CD14-positive monocyte (primary cell): Measurements from ENCODE around the gene MAP3K3. TPM values are rescaled to one million over a fixed set of nuclear protein-coding genes. Genes with fewer than 3 reads are reported as not detected.

Experiments used
- DNase-seq, 3 donors: peaks; one replicate each; pipeline ENCODE4 v3.0.0-alpha.2; 2011 to 2022
- H2AFZ ChIP-seq: 2 replicates; pipeline ENCODE4 v1.6.0; 2012; ENCODE audit warnings: mild to moderate bottlenecking, low read depth, low read length, inconsistent platforms; ENCODE audit not compliant: insufficient read depth, poor library complexity, severe bottlenecking
- H3K27ac ChIP-seq, 2 donors: 1 replicate in 1 of 2; 2 replicates in 1 of 2; pipeline ENCODE4 v1.5.1; 2012 to 2013; ENCODE audit warnings: low read length in 2 of 2, control low read depth in 1 of 2, inconsistent platforms in 1 of 2, low read depth in 1 of 2, mild to moderate bottlenecking in 1 of 2
- H3K27me3 ChIP-seq, 2 donors: one replicate each; pipeline versions ENCODE4 v1.6.0 to v1.6.1; 2011 to 2013; ENCODE audit warnings: low read length in 2 of 2; ENCODE audit not compliant: control insufficient read depth in 2 of 2, insufficient read depth in 2 of 2
- H3K36me3 ChIP-seq, 2 donors: replicated peaks in 1 of 2; 1 replicate in 1 of 2; 2 replicates in 1 of 2; pipeline versions ENCODE4 v1.5.1 to v1.6.1; 2012 to 2013; ENCODE audit warnings: low read length in 2 of 2, control low read depth in 1 of 2, inconsistent platforms in 1 of 2, mild to moderate bottlenecking in 1 of 2; ENCODE audit not compliant: insufficient read depth in 2 of 2, control insufficient read depth in 1 of 2
- H3K4me1 ChIP-seq, 2 donors: 1 replicate in 1 of 2; 2 replicates in 1 of 2; pipeline versions ENCODE4 v1.5.1 to v1.6.1; 2012 to 2013; ENCODE audit warnings: low read length in 2 of 2, control low read depth in 1 of 2, inconsistent platforms in 1 of 2, mild to moderate bottlenecking in 1 of 2, moderate library complexity in 1 of 2; ENCODE audit not compliant: insufficient read depth in 2 of 2, control insufficient read depth in 1 of 2
- H3K4me2 ChIP-seq: replicated peaks from 2 replicates; pipeline ENCODE3; 2012; ENCODE audit warnings: low read length, moderate library complexity, mild to moderate bottlenecking; ENCODE audit not compliant: poor library complexity, severe bottlenecking; ENCODE audit errors: extremely low read depth
- H3K4me3 ChIP-seq, 3 experiments: fragments of 200-600 bp in 1 of 3; sonication (generic) in 1 of 3; replicated peaks in 1 of 3; 1 replicate in 2 of 3; 2 replicates in 1 of 3; pipeline ENCODE4 v1.5.1; 2011 to 2013; ENCODE audit warnings: low read length in 3 of 3, mild to moderate bottlenecking in 3 of 3, control low read depth in 2 of 3, low read depth in 2 of 3, inconsistent platforms in 1 of 3, moderate library complexity in 1 of 3
- H3K79me2 ChIP-seq: 2 replicates; pipeline ENCODE4 v1.6.0; 2012; ENCODE audit warnings: mild to moderate bottlenecking, control low read depth, inconsistent platforms, low read length, moderate library complexity; ENCODE audit not compliant: insufficient read depth
- H3K9ac ChIP-seq: 2 replicates; pipeline ENCODE4 v1.6.0; 2017; ENCODE audit warnings: low read length, mild to moderate bottlenecking; ENCODE audit not compliant: insufficient read depth, poor library complexity, severe bottlenecking
- H3K9me3 ChIP-seq, 2 donors: replicated peaks in 1 of 2; 1 replicate in 1 of 2; 2 replicates in 1 of 2; pipeline versions ENCODE4 v1.5.1 to v1.6.1; 2012 to 2013; ENCODE audit warnings: low read length in 2 of 2, control low read depth in 1 of 2; ENCODE audit not compliant: control insufficient read depth in 1 of 2, insufficient read depth in 1 of 2
- H4K20me1 ChIP-seq: 2 replicates; pipeline ENCODE4 v1.6.0; 2012; ENCODE audit warnings: mild to moderate bottlenecking, low read length, control low read depth, moderate library complexity; ENCODE audit not compliant: insufficient read depth
- H3K27ac Mint-ChIP-seq, 7 donors: one replicate each; pipeline ENCODE4 v1.8.0; 2020; ENCODE audit warnings: mild to moderate bottlenecking in 7 of 7, mixed read lengths in 7 of 7, moderate library complexity in 6 of 7, inconsistent platforms in 2 of 7
- H3K27me3 Mint-ChIP-seq, 3 donors: one replicate each; pipeline ENCODE4 v1.8.0; 2021 to 2022; ENCODE audit warnings: low read depth in 3 of 3, mild to moderate bottlenecking in 3 of 3, mixed read lengths in 3 of 3, moderate library complexity in 3 of 3, inconsistent platforms in 1 of 3
- H3K36me3 Mint-ChIP-seq, 2 donors: one replicate each; pipeline ENCODE4 v1.8.0; 2020; ENCODE audit warnings: mixed read lengths in 2 of 2, inconsistent platforms in 1 of 2, mild to moderate bottlenecking in 1 of 2
- H3K4me1 Mint-ChIP-seq: one replicate; pipeline ENCODE4 v1.8.0; 2020; ENCODE audit warnings: mild to moderate bottlenecking, mixed read lengths
- H3K4me3 Mint-ChIP-seq, 2 donors: one replicate each; pipeline ENCODE4 v1.8.0; 2020; ENCODE audit warnings: mild to moderate bottlenecking in 2 of 2, mixed read lengths in 2 of 2, moderate library complexity in 1 of 2
- H3K9me3 Mint-ChIP-seq, 7 donors: one replicate each; pipeline ENCODE4 v1.8.0; 2020 to 2022; ENCODE audit warnings: mixed read lengths in 7 of 7, mild to moderate bottlenecking in 6 of 7, moderate library complexity in 6 of 7, inconsistent platforms in 2 of 7
- WGBS: methylation state at CpG from one replicate; pipeline ENCODE4 v1.1.5; 2013; ENCODE audit warnings: missing lambda C conversion rate; ENCODE audit not compliant: insufficient coverage; 5-methylcytosine and 5-hydroxymethylcytosine counted together
- intact Hi-C, 2 donors: fragments of 100-400 bp; cut with micrococcal nuclease; formaldehyde crosslinking; loops; one replicate each; pipeline versions ENCODE4 v1.15.0 to v1.15.1; 2023
- polyA plus RNA-seq, 3 donors: library from polyadenylated mRNA; depleted of rRNA in 1 of 3; unstranded in 2 of 3; stranded (reverse) in 1 of 3; fragments of 300-500 nt in 2 of 3; fragments of >200 nt in 1 of 3; fragmentation: Illumina TruSeq in 2 of 3; gene quantifications; 1 replicate in 2 of 3; 2 replicates in 1 of 3; pipeline ENCODE4 v1.2.3, GENCODE V29; 2012 to 2021
- TF ChIP-seq, protein P1 (sequence below): fragments of 200-600 bp; IDR thresholded peaks from one replicate; pipeline ENCODE4 v1.8.0; 2022; ENCODE audit warnings: antibody characterized with exemption, mild to moderate bottlenecking

MAP3K3 gene
- polyA plus RNA-seq, 3 donors = 52.2 to 219 (median 63.6) TPM

DNA sequence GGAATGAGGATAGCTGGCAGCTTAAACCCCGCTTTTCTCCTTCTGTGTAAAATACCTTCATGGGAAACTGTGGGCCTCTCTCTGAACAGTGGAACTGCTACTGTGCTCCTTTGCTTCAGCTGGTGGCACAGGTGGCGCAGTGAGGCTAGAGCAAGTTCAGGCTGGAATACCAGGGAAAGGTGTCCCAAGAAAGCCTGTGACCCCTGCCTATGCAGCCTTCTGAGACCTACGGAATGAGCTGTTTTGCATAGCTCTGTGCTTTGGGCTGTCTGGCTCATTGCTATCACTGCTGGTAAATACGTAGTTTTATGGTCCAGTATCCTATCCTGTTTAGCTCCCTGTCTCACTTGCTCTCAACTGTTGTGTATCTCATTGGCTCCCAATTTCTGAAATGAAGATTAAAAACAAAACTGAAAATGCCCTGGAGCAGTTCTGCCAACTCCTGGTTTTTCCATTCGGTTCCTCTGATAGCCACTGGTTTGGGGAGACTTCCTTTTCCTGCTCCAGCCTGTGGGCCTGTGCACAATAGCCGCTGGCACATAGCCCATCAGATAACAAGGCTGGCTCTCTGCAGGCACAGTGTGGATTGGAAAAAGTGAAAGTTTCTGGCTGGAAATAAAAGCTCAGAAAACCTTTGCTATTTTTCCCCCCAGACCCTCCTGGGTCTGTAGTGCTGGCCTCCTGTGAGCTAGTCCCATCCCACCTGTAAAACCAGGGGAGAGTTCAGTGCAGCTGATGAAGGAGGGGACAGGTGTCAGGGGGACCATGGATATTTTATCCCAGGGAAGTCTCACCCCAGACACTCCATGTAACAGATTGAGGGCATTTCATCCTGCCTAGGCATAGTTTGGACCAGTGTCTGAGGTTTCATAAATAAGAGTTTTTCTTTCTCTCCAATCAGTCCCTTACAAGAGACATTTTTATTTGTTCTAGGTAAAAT is 53.7 kb downstream of the MAP3K3 start:
- Mint-ChIP-seq H3K27ac (peak overlapping the region; percentile 6 to 88 (median 51)), H3K27me3 (peaks cover 0 to 2% (median 0%) of the 10 kb centered on the region in 3 donors), H3K9me3 (peaks cover 0 to 4% (median 0%) of the 10 kb centered on the region in 7 donors), H3K4me1 (peaks cover 23% of the 10 kb centered on the region), H3K36me3 (peaks cover 83 to 99% of the 10 kb centered on the region in 2 donors), H3K4me3 (no peak overlapping the region)
- Histone ChIP-seq H3K36me3 (peaks cover 85 to 100% of the 10 kb centered on the region in 2 donors), H3K4me3 (no peak overlapping the region), H3K4me2 (no peak overlapping the region), H3K27me3 (no peaks in the 10 kb centered on the region), H3K79me2 (peaks cover 55% of the 10 kb centered on the region), H4K20me1 (peaks cover 100% of the 10 kb centered on the region), H3K9ac (no peak overlapping the region), H2AFZ (no peak overlapping the region), H3K4me1 (peaks cover 15 to 21% of the 10 kb centered on the region in 2 donors), H3K9me3 (no peaks in the 10 kb centered on the region), H3K27ac (peak overlapping the region in 1 of 2 donors; percentile 56)
- DNase-seq = no peak
- 54% methylated on average over 6 of the region's 6 CpGs for WGBS
- TF ChIP-seq, protein P1, sequence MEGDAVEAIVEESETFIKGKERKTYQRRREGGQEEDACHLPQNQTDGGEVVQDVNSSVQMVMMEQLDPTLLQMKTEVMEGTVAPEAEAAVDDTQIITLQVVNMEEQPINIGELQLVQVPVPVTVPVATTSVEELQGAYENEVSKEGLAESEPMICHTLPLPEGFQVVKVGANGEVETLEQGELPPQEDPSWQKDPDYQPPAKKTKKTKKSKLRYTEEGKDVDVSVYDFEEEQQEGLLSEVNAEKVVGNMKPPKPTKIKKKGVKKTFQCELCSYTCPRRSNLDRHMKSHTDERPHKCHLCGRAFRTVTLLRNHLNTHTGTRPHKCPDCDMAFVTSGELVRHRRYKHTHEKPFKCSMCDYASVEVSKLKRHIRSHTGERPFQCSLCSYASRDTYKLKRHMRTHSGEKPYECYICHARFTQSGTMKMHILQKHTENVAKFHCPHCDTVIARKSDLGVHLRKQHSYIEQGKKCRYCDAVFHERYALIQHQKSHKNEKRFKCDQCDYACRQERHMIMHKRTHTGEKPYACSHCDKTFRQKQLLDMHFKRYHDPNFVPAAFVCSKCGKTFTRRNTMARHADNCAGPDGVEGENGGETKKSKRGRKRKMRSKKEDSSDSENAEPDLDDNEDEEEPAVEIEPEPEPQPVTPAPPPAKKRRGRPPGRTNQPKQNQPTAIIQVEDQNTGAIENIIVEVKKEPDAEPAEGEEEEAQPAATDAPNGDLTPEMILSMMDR = no peak
- intact Hi-C loops = no loop called here

DNA sequence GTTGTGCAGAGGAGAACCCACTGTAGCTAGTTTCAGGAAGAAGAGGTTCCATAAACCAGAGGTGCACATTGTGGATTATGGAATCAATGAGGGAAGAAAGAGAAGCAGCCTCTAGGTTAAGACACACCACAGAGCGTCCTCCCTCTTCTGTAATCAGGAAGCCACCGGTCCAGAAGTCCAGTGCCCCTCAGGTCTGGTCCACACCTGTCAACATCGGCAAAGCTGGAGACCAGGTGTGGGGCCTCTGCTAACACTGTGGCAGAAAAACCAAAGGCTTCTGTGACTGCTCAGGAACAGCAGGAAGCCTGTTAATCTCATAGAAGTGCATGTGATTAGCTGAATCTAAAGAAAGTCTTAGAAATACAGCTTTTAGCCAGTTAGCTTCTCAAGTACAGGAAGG is 54.4 kb downstream of the MAP3K3 start:
- peaks cover 86 to 99% of the 10 kb centered on the region in 2 donors for H3K36me3 Mint-ChIP-seq
- intact Hi-C loops = no loop called here
- no peak overlapping the region for H3K9ac ChIP-seq

More for the DNA sequence above, 54.4 kb downstream of the MAP3K3 start:
- Histone ChIP-seq H3K4me3 (no peak overlapping the region), H3K79me2 (peaks cover 54% of the 10 kb centered on the region), H3K27me3 (no peaks in the 10 kb centered on the region), H2AFZ (no peak overlapping the region), H3K4me1 (peaks cover 15 to 23% of the 10 kb centered on the region in 2 donors), H3K36me3 (peaks cover 91 to 100% of the 10 kb centered on the region in 2 donors), H3K4me2 (no peak overlapping the region), H3K27ac (peak overlapping the region in 1 of 2 donors; percentile 56), H4K20me1 (peaks cover 100% of the 10 kb centered on the region), H3K9me3 (no peaks in the 10 kb centered on the region)
- peaks cover 28% of the 10 kb centered on the region for H3K4me1 Mint-ChIP-seq
- peaks cover 0 to 2% (median 0%) of the 10 kb centered on the region in 3 donors for H3K27me3 Mint-ChIP-seq
- WGBS = 31% methylated on average over 3 of the region's 3 CpGs
- peak overlapping the region in 1 of 7 donors; percentile 26 for H3K27ac Mint-ChIP-seq
- TF ChIP-seq, protein P1 = no peak
- DNase-seq = no peak
- no peak overlapping the region for H3K4me3 Mint-ChIP-seq
- H3K9me3 Mint-ChIP-seq = peaks cover 0 to 4% (median 0%) of the 10 kb centered on the region in 7 donors
